Activated CD8-positive, alpha-beta memory T cell treated with anti-CD3 and anti-CD28 coated beads, Interleukin-2, amount 50 U/mL, for 24 hours (primary cell): ENCODE measurements around the gene EDDM3A.
"Not testable (repeated sequence)": the region's sequence is repeated elsewhere in the genome, so short reads cannot be mapped to it uniquely, and the experiment has no call there.

Experiments
- DNase-seq: peaks from one replicate; pipeline ENCODE4 v3.0.0-alpha.2; 2020; ENCODE audit errors: extremely low read depth

The EDDM3A gene

GRCh38 chr14:20745571-20746358, at the start of gene EDDM3A:
EDDM3A (plus strand) TSS chr14:20745887; CDS start chr14:20747581, 1,694 bp downstream.
- no peak for DNase-seq

GRCh38 chr14:20696764-20697163, 48.9 kb upstream of the EDDM3A start:
- no peak for DNase-seq

GRCh38 chr14:20697273-20698017, 48.2 kb upstream of the EDDM3A start:
- DNase-seq: peak; percentile 12

GRCh38 chr14:20698018-20698329, 47.7 kb upstream of the EDDM3A start:
- no peak for DNase-seq

- DNase-seq: no peak
These were observed 46.8 kb upstream of the EDDM3A start for GRCh38 chr14:20698934-20699333.

- DNase-seq: no peak
These were observed 45.8 kb upstream of the EDDM3A start for GRCh38 chr14:20699931-20700330.

GRCh38 chr14:20700965-20701364, 44.7 kb upstream of the EDDM3A start:
- not testable (repeated sequence) for DNase-seq

GRCh38 chr14:20706657-20707355, 38.9 kb upstream of the EDDM3A start:
- DNase-seq: no peak

- no peak for DNase-seq
These were observed 38.1 kb upstream of the EDDM3A start for GRCh38 chr14:20707622-20708021.

- DNase-seq: no peak
These were observed 34.4 kb upstream of the EDDM3A start for GRCh38 chr14:20711261-20711660.

- no peak for DNase-seq
These were observed 34.0 kb upstream of the EDDM3A start for GRCh38 chr14:20711685-20712084.

- no peak for DNase-seq
These were observed 32.8 kb upstream of the EDDM3A start for GRCh38 chr14:20712904-20713303.

GRCh38 chr14:20714593-20715250, 31.0 kb upstream of the EDDM3A start:
- no peak for DNase-seq

- no peak for DNase-seq
These were observed 25.9 kb upstream of the EDDM3A start for GRCh38 chr14:20719777-20720176.

GRCh38 chr14:20720741-20721140, 24.9 kb upstream of the EDDM3A start:
- no peak for DNase-seq

GRCh38 chr14:20722016-20722415, 23.7 kb upstream of the EDDM3A start:
- DNase-seq: no peak

- no peak for DNase-seq
These were observed 22.2 kb upstream of the EDDM3A start for GRCh38 chr14:20723488-20723887.

- DNase-seq: not testable (repeated sequence)
These were observed 19.6 kb upstream of the EDDM3A start for GRCh38 chr14:20726121-20726520.

GRCh38 chr14:20726531-20726930, 19.2 kb upstream of the EDDM3A start:
- no peak for DNase-seq

GRCh38 chr14:20730891-20731290, 14.8 kb upstream of the EDDM3A start:
- DNase-seq: no peak

- no peak for DNase-seq
These were observed 13.2 kb upstream of the EDDM3A start for GRCh38 chr14:20732477-20732876.

- no peak for DNase-seq
These were observed 12.6 kb upstream of the EDDM3A start for GRCh38 chr14:20732979-20733635.
